IPS-18a (cell line): Measurements from ENCODE around the gene CDKAL1.

Source experiments
- H3K27ac ChIP-seq: one replicate; pipeline ENCODE4 v1.5.1; 2013; ENCODE audit warnings: low read length
- H3K27me3 ChIP-seq: one replicate; pipeline ENCODE4 v1.6.1; 2013; ENCODE audit warnings: mild to moderate bottlenecking, low read length; ENCODE audit not compliant: control insufficient read depth, insufficient read depth
- H3K36me3 ChIP-seq: one replicate; pipeline ENCODE4 v1.6.1; 2013; ENCODE audit warnings: low read depth, low read length; ENCODE audit not compliant: control insufficient read depth
- H3K4me1 ChIP-seq: one replicate; pipeline ENCODE4 v1.6.1; 2013; ENCODE audit warnings: low read depth, low read length; ENCODE audit not compliant: control insufficient read depth
- H3K4me3 ChIP-seq: one replicate; pipeline ENCODE4 v1.5.1; 2013; ENCODE audit warnings: low read length
- H3K9ac ChIP-seq: one replicate; pipeline ENCODE4 v1.6.1; 2013; ENCODE audit warnings: mild to moderate bottlenecking, low read length, moderate library complexity
- H3K9me3 ChIP-seq: one replicate; pipeline ENCODE4 v1.6.1; 2013; ENCODE audit warnings: low read depth, low read length; ENCODE audit not compliant: control insufficient read depth

CDKAL1 gene

GRCh38 chr6:21204951-21205350 lies 670.7 kb downstream of the CDKAL1 start:
- H3K36me3 ChIP-seq, result no peaks in the 10 kb centered on the region
- no peak overlapping the region for H3K27ac ChIP-seq
- no peak overlapping the region for H3K9ac ChIP-seq
- peaks cover 15% of the 10 kb centered on the region for H3K4me1 ChIP-seq
- H3K27me3 ChIP-seq, result no peaks in the 10 kb centered on the region
- no peaks in the 10 kb centered on the region for H3K9me3 ChIP-seq
- H3K4me3 ChIP-seq, result no peak overlapping the region

- Histone ChIP-seq H3K4me1 (no peaks in the 10 kb centered on the region), H3K36me3 (no peaks in the 10 kb centered on the region), H3K27ac (no peak overlapping the region), H3K9me3 (no peaks in the 10 kb centered on the region), H3K27me3 (no peaks in the 10 kb centered on the region), H3K4me3 (no peak overlapping the region), H3K9ac (no peak overlapping the region)
Measured at GRCh38 chr6:21208081-21208795, 674.0 kb downstream of the CDKAL1 start.

DNA sequence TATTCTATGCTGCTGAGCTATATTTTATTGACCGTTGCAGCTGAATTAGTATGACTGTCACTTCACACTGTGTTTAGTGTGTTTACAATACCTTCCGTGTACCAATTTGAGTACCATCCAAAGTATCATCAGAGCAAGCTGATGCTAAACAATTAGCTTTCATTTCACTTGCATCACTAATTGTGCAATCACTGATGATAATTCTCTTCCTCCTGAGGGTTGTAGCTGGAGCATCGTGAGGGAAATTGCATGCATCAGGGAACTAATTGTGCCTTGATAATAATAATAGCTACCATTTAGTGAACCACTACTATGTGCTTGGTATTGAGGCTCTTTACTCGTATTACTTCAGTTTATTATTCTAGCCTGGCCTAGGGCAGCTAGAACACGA lies 674.5 kb downstream of the CDKAL1 start:
- Histone ChIP-seq H3K9ac (no peak overlapping the region), H3K27me3 (no peaks in the 10 kb centered on the region), H3K4me1 (no peaks in the 10 kb centered on the region), H3K27ac (no peak overlapping the region), H3K4me3 (no peak overlapping the region), H3K9me3 (no peaks in the 10 kb centered on the region), H3K36me3 (no peaks in the 10 kb centered on the region)

- Histone ChIP-seq H3K9me3 (no peaks in the 10 kb centered on the region), H3K27me3 (no peaks in the 10 kb centered on the region), H3K36me3 (no peaks in the 10 kb centered on the region), H3K4me3 (no peak overlapping the region), H3K4me1 (no peaks in the 10 kb centered on the region), H3K9ac (no peak overlapping the region), H3K27ac (no peak overlapping the region)
Measured at GRCh38 chr6:21213492-21213891, 679.2 kb downstream of the CDKAL1 start.

GRCh38 chr6:21214738-21215448 lies 680.6 kb downstream of the CDKAL1 start:
- H3K9ac ChIP-seq, result no peak overlapping the region
- no peaks in the 10 kb centered on the region for H3K36me3 ChIP-seq
- no peak overlapping the region for H3K4me3 ChIP-seq
- peaks cover 2% of the 10 kb centered on the region for H3K4me1 ChIP-seq
- no peaks in the 10 kb centered on the region for H3K9me3 ChIP-seq
- no peaks in the 10 kb centered on the region for H3K27me3 ChIP-seq
- H3K27ac ChIP-seq, result no peak overlapping the region

DNA sequence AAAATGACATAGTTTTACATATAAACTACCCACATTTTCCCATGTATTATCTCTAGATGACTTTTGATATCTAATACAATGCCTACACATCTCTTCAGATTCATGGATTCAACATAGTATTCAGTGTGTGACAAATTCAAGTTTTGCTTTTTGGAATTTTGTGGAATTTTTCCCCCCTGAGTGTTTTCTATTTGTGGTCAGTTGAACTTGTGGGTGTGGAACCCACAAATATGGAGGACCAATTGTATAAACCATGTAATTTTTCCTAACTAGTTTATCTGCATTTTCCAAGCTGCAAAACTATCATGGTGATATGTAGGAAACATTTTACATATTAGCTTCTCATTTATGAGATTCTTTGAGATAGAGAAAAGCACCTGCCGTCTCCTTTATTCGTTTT lies 685.0 kb downstream of the CDKAL1 start:
- Histone ChIP-seq H3K9me3 (no peaks in the 10 kb centered on the region), H3K9ac (no peak overlapping the region), H3K27me3 (no peaks in the 10 kb centered on the region), H3K4me3 (no peak overlapping the region), H3K27ac (no peak overlapping the region), H3K4me1 (peaks cover 9% of the 10 kb centered on the region), H3K36me3 (no peaks in the 10 kb centered on the region)

- Histone ChIP-seq H3K9me3 (no peaks in the 10 kb centered on the region), H3K4me1 (peaks cover 9% of the 10 kb centered on the region), H3K27ac (no peak overlapping the region), H3K27me3 (no peaks in the 10 kb centered on the region), H3K9ac (no peak overlapping the region), H3K36me3 (no peaks in the 10 kb centered on the region), H3K4me3 (no peak overlapping the region)
Measured at GRCh38 chr6:21219856-21220255, 685.6 kb downstream of the CDKAL1 start.

- Histone ChIP-seq H3K27me3 (no peaks in the 10 kb centered on the region), H3K36me3 (no peaks in the 10 kb centered on the region), H3K9ac (no peak overlapping the region), H3K9me3 (no peaks in the 10 kb centered on the region), H3K4me1 (peaks cover 9% of the 10 kb centered on the region), H3K27ac (no peak overlapping the region), H3K4me3 (no peak overlapping the region)
Measured at GRCh38 chr6:21220271-21220987, 686.2 kb downstream of the CDKAL1 start.

GRCh38 chr6:21222656-21223055 lies 688.4 kb downstream of the CDKAL1 start:
- no peak overlapping the region for H3K9ac ChIP-seq

GRCh38 chr6:21225912-21226311 lies 691.7 kb downstream of the CDKAL1 start:
- no peak overlapping the region for H3K27ac ChIP-seq
- no peak overlapping the region for H3K4me3 ChIP-seq
- no peaks in the 10 kb centered on the region for H3K27me3 ChIP-seq
- no peaks in the 10 kb centered on the region for H3K36me3 ChIP-seq
- no peak overlapping the region for H3K9ac ChIP-seq
- no peaks in the 10 kb centered on the region for H3K4me1 ChIP-seq
- H3K9me3 ChIP-seq, result no peaks in the 10 kb centered on the region

More at GRCh38 chr6:21222656-21223055, 688.4 kb downstream of the CDKAL1 start:
- Histone ChIP-seq H3K4me1 (peaks cover 9% of the 10 kb centered on the region), H3K27me3 (no peaks in the 10 kb centered on the region), H3K27ac (no peak overlapping the region), H3K9me3 (no peaks in the 10 kb centered on the region), H3K36me3 (no peaks in the 10 kb centered on the region), H3K4me3 (no peak overlapping the region)

- Histone ChIP-seq H3K36me3 (no peaks in the 10 kb centered on the region), H3K27me3 (no peaks in the 10 kb centered on the region), H3K27ac (no peak overlapping the region), H3K4me1 (no peaks in the 10 kb centered on the region), H3K9me3 (no peaks in the 10 kb centered on the region), H3K4me3 (no peak overlapping the region), H3K9ac (no peak overlapping the region)
Measured at GRCh38 chr6:21227486-21227885, 693.2 kb downstream of the CDKAL1 start.
